Nephron (organoid): ENCODE results near the gene ATP10B.

Source experiments
- H3K27ac Mint-ChIP-seq, 3 experiments: 2 replicates each; pipeline ENCODE4 v1.8.0; 2020; ENCODE audit warnings: mixed read lengths in 3 of 3, mild to moderate bottlenecking in 2 of 3, moderate library complexity in 1 of 3
- H3K27me3 Mint-ChIP-seq: 2 replicates; pipeline ENCODE4 v1.8.0; 2021; ENCODE audit warnings: low read depth, mild to moderate bottlenecking, moderate library complexity, mixed read lengths
- H3K36me3 Mint-ChIP-seq: 2 replicates; pipeline ENCODE4 v1.8.0; 2020; ENCODE audit warnings: low read depth, mixed read lengths
- H3K4me1 Mint-ChIP-seq: 2 replicates; pipeline ENCODE4 v1.8.0; 2020; ENCODE audit warnings: mixed read lengths
- H3K4me3 Mint-ChIP-seq, 3 experiments: 2 replicates each; pipeline ENCODE4 v1.8.0; 2020; ENCODE audit warnings: mild to moderate bottlenecking in 3 of 3, mixed read lengths in 3 of 3, moderate library complexity in 2 of 3
- H3K9me3 Mint-ChIP-seq: 2 replicates; pipeline ENCODE4 v1.8.0; 2020; ENCODE audit warnings: mixed read lengths
- CTCF ChIP-seq, 3 experiments: fragments of 200-600 bp; sonication (generic); IDR thresholded peaks; one replicate each; pipeline ENCODE4 v1.5.0; 2021; ENCODE audit warnings: antibody characterized with exemption in 3 of 3; ENCODE audit not compliant: unreplicated experiment in 3 of 3

Gene ATP10B

GRCh38 chr5:160542840-160543239, 309.2 kb downstream of the ATP10B start:
- Mint-ChIP-seq H3K36me3 (no peaks in the 10 kb centered on the region), H3K27me3 (peaks cover 9% of the 10 kb centered on the region), H3K9me3 (no peaks in the 10 kb centered on the region), H3K4me1 (no peaks in the 10 kb centered on the region), H3K27ac (no peak overlapping the region), H3K4me3 (no peak overlapping the region)
- TF ChIP-seq CTCF (IDR thresholded peaks at IDR 0.05; ENCODE audit: unreplicated experiment in 3 of 3), result no peak

GRCh38 chr5:160542281-160542680, 309.7 kb downstream of the ATP10B start:
- Mint-ChIP-seq H3K4me1 (no peaks in the 10 kb centered on the region), H3K27me3 (peaks cover 11% of the 10 kb centered on the region), H3K27ac (no peak overlapping the region), H3K4me3 (no peak overlapping the region), H3K9me3 (no peaks in the 10 kb centered on the region), H3K36me3 (no peaks in the 10 kb centered on the region)
- TF ChIP-seq CTCF (IDR thresholded peaks at IDR 0.05; ENCODE audit: unreplicated experiment in 3 of 3), result no peak

- Mint-ChIP-seq H3K4me3 (no peak overlapping the region), H3K4me1 (no peaks in the 10 kb centered on the region), H3K27ac (no peak overlapping the region), H3K9me3 (no peaks in the 10 kb centered on the region), H3K36me3 (no peaks in the 10 kb centered on the region), H3K27me3 (peaks cover 13% of the 10 kb centered on the region)
- no peak for TF ChIP-seq CTCF (IDR thresholded peaks at IDR 0.05; ENCODE audit: unreplicated experiment in 3 of 3)
Observed at GRCh38 chr5:160539431-160539830, 312.6 kb downstream of the ATP10B start.

- Mint-ChIP-seq H3K27me3 (peaks cover 8% of the 10 kb centered on the region), H3K4me1 (no peaks in the 10 kb centered on the region), H3K4me3 (no peak overlapping the region), H3K27ac (no peak overlapping the region), H3K9me3 (no peaks in the 10 kb centered on the region), H3K36me3 (no peaks in the 10 kb centered on the region)
- TF ChIP-seq CTCF (IDR thresholded peaks at IDR 0.05; ENCODE audit: unreplicated experiment in 3 of 3), result no peak
Observed at GRCh38 chr5:160537940-160538339, 314.1 kb downstream of the ATP10B start.

- Mint-ChIP-seq H3K4me3 (no peak overlapping the region), H3K4me1 (no peaks in the 10 kb centered on the region), H3K27me3 (peaks cover 8% of the 10 kb centered on the region), H3K36me3 (no peaks in the 10 kb centered on the region), H3K9me3 (no peaks in the 10 kb centered on the region), H3K27ac (no peak overlapping the region)
- no peak for TF ChIP-seq CTCF (IDR thresholded peaks at IDR 0.05; ENCODE audit: unreplicated experiment in 3 of 3)
Observed at GRCh38 chr5:160537116-160537515, 314.9 kb downstream of the ATP10B start.

- Mint-ChIP-seq H3K27ac (no peak overlapping the region), H3K4me1 (no peaks in the 10 kb centered on the region), H3K27me3 (peaks cover 13% of the 10 kb centered on the region), H3K36me3 (no peaks in the 10 kb centered on the region), H3K9me3 (no peaks in the 10 kb centered on the region), H3K4me3 (no peak overlapping the region)
- no peak for TF ChIP-seq CTCF (IDR thresholded peaks at IDR 0.05; ENCODE audit: unreplicated experiment in 3 of 3)
Observed at GRCh38 chr5:160534914-160535313, 317.1 kb downstream of the ATP10B start.
